Activated T-helper 9 cell treated with anti-CD3 and anti-CD28 coated beads, Interleukin-2, amount 50 U/mL, for 16 hours (primary cell): ENCODE results near the gene SEMA6A.
"Not testable (repeated sequence)": the region's sequence is repeated elsewhere in the genome, so short reads cannot be mapped to it uniquely, and the experiment has no call there.

Experiments used
- DNase-seq: peaks from one replicate; pipeline ENCODE4 v3.0.0-alpha.2; 2020; ENCODE audit warnings: low read depth

Gene SEMA6A

GRCh38 chr5:116546033-116546742, 28.4 kb downstream of the SEMA6A start:
- no peak for DNase-seq

GRCh38 chr5:116545465-116545864, 29.2 kb downstream of the SEMA6A start:
- not testable (repeated sequence) for DNase-seq

- DNase-seq = no peak
Measured at GRCh38 chr5:116544531-116545241, 29.9 kb downstream of the SEMA6A start.

- no peak for DNase-seq
Measured at GRCh38 chr5:116543501-116543900, 31.1 kb downstream of the SEMA6A start.

- DNase-seq = no peak
Measured at GRCh38 chr5:116542619-116543018, 32.0 kb downstream of the SEMA6A start.

- no peak for DNase-seq
Measured at GRCh38 chr5:116539222-116539621, 35.4 kb downstream of the SEMA6A start.

GRCh38 chr5:116536316-116537083, 38.1 kb downstream of the SEMA6A start:
- DNase-seq = no peak

GRCh38 chr5:116534964-116535651, 39.5 kb downstream of the SEMA6A start:
- no peak for DNase-seq

- DNase-seq = no peak
Measured at GRCh38 chr5:116532762-116533525, 41.7 kb downstream of the SEMA6A start.

GRCh38 chr5:116531635-116532034, 43.0 kb downstream of the SEMA6A start:
- no peak for DNase-seq

- no peak for DNase-seq
Measured at GRCh38 chr5:116531117-116531516, 43.5 kb downstream of the SEMA6A start.

GRCh38 chr5:116530276-116530675, 44.3 kb downstream of the SEMA6A start:
- DNase-seq = no peak

GRCh38 chr5:116529615-116530014, 45.0 kb downstream of the SEMA6A start:
- no peak for DNase-seq

GRCh38 chr5:116528519-116529234, 45.9 kb downstream of the SEMA6A start:
- no peak for DNase-seq

GRCh38 chr5:116527582-116527981, 47.0 kb downstream of the SEMA6A start:
- DNase-seq = no peak

GRCh38 chr5:116525674-116526073, 48.9 kb downstream of the SEMA6A start:
- no peak for DNase-seq

GRCh38 chr5:116524966-116525365, 49.7 kb downstream of the SEMA6A start:
- no peak for DNase-seq

GRCh38 chr5:116524051-116524904, 50.3 kb downstream of the SEMA6A start:
- no peak for DNase-seq

GRCh38 chr5:116523182-116523581, 51.4 kb downstream of the SEMA6A start:
- DNase-seq = not testable (repeated sequence)
